ENCODE measurements around the gene MYH11.
"Not testable (repeated sequence)": the region's sequence is repeated elsewhere in the genome, so short reads cannot be mapped to it uniquely, and the experiment has no call there.

MYH11 gene

DNA sequence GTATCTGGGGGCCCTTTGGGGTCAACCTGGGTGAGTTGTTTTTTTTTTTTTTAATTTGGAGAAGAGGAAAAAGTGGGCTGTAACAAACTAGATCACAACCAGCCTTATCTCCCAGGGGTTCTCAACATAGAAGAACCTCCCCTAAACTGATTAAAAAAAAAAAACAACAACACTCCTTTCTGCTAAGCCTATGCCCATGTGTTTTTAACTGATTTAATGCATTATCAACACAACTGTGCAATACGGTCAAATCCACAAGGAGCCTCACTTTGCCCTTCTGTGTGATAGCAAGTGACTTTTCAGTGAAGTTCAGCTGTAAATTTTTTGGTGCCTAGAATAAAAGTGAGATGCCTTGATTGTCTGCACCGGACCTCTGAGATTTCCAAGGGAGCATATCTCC, 646 bp downstream of the MYH11 start:
- DNase-seq (ENCODE audit: low read depth): no peak
- TF ChIP-seq, protein P1, sequence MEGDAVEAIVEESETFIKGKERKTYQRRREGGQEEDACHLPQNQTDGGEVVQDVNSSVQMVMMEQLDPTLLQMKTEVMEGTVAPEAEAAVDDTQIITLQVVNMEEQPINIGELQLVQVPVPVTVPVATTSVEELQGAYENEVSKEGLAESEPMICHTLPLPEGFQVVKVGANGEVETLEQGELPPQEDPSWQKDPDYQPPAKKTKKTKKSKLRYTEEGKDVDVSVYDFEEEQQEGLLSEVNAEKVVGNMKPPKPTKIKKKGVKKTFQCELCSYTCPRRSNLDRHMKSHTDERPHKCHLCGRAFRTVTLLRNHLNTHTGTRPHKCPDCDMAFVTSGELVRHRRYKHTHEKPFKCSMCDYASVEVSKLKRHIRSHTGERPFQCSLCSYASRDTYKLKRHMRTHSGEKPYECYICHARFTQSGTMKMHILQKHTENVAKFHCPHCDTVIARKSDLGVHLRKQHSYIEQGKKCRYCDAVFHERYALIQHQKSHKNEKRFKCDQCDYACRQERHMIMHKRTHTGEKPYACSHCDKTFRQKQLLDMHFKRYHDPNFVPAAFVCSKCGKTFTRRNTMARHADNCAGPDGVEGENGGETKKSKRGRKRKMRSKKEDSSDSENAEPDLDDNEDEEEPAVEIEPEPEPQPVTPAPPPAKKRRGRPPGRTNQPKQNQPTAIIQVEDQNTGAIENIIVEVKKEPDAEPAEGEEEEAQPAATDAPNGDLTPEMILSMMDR (IDR thresholded peaks at IDR 0.05; ENCODE audit: control insufficient read depth, insufficient read depth, low read depth, low read length, missing control alignments): no peak
- H3K4me3 ChIP-seq (ENCODE audit: control insufficient read depth, low read depth, low read length): no peak overlapping the region

DNA sequence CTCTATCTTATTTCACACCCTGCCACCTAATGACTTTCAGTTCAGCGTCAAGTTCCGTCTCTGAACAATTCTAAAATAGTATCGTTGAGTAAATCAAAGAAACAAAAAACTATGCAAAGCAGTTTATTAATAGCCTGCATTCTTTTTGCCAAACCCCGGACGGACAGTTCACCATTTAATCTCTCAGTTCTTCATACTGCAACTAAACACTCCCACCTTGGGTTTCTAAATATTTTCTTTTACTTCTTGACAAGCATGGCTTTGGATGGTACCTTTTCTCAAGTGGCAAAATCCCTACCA, 1.2 kb downstream of the MYH11 start:
- TF ChIP-seq, protein P1 (IDR thresholded peaks at IDR 0.05; ENCODE audit: control insufficient read depth, insufficient read depth, low read depth, low read length, missing control alignments): no peak
- DNase-seq (ENCODE audit: low read depth): no peak
- no peak overlapping the region for H3K4me3 ChIP-seq (ENCODE audit: control insufficient read depth, low read depth, low read length)

DNA sequence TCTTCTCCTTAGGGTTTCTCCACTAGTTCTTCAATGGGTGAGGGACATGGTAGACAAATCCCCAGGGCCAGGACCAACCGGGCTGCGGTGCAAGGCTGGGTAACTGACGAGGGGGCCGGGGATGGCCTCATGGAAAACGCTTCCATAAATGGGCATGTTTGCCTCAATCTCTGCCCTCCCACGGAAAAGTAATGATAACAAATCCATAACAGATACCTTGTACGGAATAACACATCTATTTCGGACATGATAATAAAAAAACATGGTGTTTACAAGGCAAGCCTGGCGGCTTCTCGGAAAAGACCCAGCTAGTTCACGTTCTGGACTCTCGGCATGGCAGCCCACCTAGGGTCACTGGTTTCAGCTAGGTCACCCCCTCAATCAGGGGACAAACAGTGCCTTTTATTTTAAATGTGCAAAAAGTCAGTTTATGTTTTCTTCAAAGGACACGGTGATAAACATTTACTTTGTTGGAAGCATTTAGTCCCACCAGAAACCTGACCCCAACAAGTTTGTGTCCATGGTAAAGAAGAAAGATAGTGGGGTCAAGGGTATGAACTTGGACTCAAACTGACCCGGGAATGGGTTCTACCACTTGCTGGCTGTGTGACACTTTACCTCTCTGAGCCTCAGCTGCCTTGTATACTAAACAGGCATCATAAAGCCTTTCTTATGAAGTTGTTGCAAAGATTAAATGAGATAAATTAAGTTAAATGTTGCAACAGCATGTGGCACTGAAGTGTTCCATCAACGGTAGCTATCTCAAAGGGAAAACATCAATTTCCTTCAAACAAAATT, 1.7 kb downstream of the MYH11 start:
- H3K4me3 ChIP-seq (ENCODE audit: control insufficient read depth, low read depth, low read length): no peak overlapping the region
- TF ChIP-seq, protein P1 (IDR thresholded peaks at IDR 0.05; ENCODE audit: control insufficient read depth, insufficient read depth, low read depth, low read length, missing control alignments): no peak
- no peak for DNase-seq (ENCODE audit: low read depth)

DNA sequence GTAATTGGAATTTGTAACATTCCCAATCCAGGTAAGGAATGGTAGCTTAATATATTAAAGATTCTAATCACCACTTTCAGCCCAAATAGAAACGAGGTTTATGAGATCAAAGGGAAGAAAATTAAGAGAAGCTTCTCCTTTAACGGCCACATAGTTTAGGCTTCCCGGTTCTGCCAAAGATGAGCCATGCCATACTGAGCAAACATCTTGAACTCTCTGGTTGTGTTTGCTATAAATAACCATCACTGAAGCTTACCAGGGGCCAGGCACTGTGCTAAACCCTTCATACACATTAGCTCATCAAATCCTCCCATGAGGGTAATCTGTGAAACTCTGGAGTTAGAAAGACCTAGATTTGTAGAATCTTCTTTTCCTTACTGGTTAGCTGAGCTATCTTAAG, 2.8 kb downstream of the MYH11 start:
- no peak for DNase-seq (ENCODE audit: low read depth)
- H3K4me3 ChIP-seq (ENCODE audit: control insufficient read depth, low read depth, low read length): no peak overlapping the region
- TF ChIP-seq, protein P1 (IDR thresholded peaks at IDR 0.05; ENCODE audit: control insufficient read depth, insufficient read depth, low read depth, low read length, missing control alignments): no peak

DNA sequence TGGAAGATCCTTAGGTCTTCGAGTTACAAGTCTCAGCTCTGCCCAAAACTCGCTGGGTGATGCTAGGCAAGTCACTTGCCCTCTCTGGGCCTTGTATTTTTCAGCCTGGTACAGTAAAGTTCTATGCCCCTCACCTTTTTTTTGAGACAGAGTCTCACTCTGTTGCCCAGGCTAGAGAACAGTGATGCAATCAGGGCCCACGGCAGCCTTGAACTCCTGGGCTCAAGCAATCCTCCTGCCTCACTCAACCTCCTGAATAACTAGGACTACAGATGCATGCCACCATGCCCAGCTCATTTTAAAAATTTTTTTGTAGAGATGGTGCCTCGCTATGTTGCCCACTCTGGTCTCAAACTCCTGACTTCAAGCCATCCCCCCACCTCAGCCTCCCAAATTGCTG, 3.8 kb downstream of the MYH11 start:
- DNase-seq (ENCODE audit: low read depth): no peak
- no peak overlapping the region for H3K4me3 ChIP-seq (ENCODE audit: control insufficient read depth, low read depth, low read length)
- TF ChIP-seq, protein P1 (IDR thresholded peaks at IDR 0.05; ENCODE audit: control insufficient read depth, insufficient read depth, low read depth, low read length, missing control alignments): no peak

DNA sequence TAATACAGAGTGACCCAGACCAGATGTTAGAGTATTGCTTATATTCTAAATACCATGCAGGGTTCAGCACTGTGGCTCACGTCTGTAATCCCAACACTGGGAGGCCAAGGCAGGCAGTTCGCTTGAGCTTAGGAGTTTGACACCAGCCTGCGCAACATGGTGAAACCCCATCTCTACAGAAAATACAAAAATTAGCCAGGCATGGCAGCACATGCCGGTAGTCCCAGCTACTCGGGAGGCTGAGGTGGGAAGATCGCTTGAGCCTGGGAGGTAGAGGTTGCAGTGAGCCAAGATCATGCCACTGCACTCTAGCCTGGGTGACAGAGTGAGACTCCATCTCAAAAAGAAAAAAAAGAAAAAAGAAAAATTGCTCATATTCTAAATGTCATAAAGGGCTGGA, 6.3 kb downstream of the MYH11 start:
- not testable (repeated sequence) for DNase-seq (ENCODE audit: low read depth)

DNA sequence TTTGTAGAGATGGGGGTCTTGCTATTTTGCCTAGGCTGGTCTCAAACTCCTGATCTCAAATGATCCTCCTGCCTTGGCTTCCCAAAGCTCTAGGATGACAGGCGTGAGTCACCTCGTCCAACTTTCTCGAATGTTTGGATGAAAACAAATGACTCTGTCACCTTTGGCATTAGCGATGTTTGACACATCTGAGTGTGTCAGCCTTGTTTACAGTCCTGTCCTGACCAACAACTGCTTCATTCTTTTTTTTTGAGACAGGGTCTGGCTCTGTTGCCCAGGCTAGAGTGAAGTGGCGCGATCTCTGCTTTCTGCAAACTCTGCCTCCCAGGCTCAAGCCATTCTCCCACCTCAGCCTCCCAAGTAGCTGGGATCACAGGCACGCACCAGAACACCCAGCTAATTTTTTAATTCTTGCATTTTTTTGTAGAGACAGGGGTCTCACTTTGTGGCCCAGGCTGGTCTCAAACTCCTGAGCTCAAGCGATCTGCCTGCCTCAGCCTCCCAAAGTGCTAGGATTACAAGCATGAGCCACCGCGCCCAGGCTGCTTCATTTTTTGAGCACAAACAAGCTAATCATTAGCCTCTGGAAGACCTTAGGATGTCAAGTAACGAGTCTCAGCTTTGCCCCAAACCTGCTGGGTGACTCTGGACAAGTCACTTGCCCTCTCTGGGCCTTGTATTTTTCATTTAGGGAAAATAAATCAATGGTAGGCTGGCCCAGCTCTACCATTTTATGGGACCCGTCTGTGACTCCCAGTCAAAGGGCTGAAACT, 7.4 kb downstream of the MYH11 start:
- no peak for DNase-seq (ENCODE audit: low read depth)
- TF ChIP-seq, protein P1 (IDR thresholded peaks at IDR 0.05; ENCODE audit: control insufficient read depth, insufficient read depth, low read depth, low read length, missing control alignments): no peak
- no peak overlapping the region for H3K4me3 ChIP-seq (ENCODE audit: control insufficient read depth, low read depth, low read length)

More for the DNA sequence above, 6.3 kb downstream of the MYH11 start:
- not testable (repeated sequence) for H3K4me3 ChIP-seq (ENCODE audit: control insufficient read depth, low read depth, low read length)

All from AG09309 (cell line).